ENCODE data around the gene EIF3CL.
"Not testable (repeated sequence)": the region's sequence is repeated elsewhere in the genome, so short reads cannot be mapped to it uniquely, and the experiment has no call there.

DNA sequence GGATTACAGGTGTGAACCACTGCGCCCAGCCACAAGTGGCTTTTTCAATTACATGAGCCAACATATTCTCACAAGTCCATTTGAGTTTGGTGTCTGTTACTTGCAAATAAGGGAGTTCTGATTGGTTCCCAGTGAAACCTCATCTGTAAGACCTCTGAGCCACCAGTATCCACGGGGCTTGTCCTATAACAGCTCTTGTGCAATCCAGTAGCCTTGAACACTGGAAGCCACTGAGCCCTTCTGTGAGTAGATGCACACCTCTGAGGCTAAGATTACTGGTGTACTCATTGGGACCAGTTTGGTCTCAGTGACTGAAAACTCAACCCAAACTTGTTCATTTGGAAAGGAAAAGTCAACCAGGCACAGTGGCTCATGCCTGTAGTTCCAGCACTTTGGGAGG lies 72.7 kb downstream of the EIF3CL start:
- TF ChIP-seq, protein P1, sequence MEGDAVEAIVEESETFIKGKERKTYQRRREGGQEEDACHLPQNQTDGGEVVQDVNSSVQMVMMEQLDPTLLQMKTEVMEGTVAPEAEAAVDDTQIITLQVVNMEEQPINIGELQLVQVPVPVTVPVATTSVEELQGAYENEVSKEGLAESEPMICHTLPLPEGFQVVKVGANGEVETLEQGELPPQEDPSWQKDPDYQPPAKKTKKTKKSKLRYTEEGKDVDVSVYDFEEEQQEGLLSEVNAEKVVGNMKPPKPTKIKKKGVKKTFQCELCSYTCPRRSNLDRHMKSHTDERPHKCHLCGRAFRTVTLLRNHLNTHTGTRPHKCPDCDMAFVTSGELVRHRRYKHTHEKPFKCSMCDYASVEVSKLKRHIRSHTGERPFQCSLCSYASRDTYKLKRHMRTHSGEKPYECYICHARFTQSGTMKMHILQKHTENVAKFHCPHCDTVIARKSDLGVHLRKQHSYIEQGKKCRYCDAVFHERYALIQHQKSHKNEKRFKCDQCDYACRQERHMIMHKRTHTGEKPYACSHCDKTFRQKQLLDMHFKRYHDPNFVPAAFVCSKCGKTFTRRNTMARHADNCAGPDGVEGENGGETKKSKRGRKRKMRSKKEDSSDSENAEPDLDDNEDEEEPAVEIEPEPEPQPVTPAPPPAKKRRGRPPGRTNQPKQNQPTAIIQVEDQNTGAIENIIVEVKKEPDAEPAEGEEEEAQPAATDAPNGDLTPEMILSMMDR (conservative IDR thresholded peaks at IDR 0.05 in 1 of 2, IDR thresholded peaks at IDR 0.05 in 1 of 2; ENCODE audit: low read depth in 1 of 2, low read length in 2 of 2) = not testable (repeated sequence)
- not testable (repeated sequence) for TF ChIP-seq EZH2 (IDR thresholded peaks at IDR 0.05; ENCODE audit: low read length, missing control alignments)

Measured in fibroblast of lung (primary cell).